Right atrium auricular region (tissue), 2 donors: Measurements from ENCODE around the gene SULF2. TPM values are rescaled to one million over a fixed set of nuclear protein-coding genes. Genes with fewer than 3 reads are reported as not detected.
A peak's percentile ranks its signal among the peaks of the same experiment; 100 is the strongest.

ENCODE experiments used
- DNase-seq: peaks from one replicate; pipeline ENCODE4 v3.0.0-alpha.2; 2019; ENCODE audit warnings: low spot score
- H3K27ac ChIP-seq, 2 donors: fragments of 200-600 bp; sonication (generic); 1 replicate in 1 of 2; 2 replicates in 1 of 2; pipeline ENCODE4 v1.5.1; 2016 to 2019
- H3K27me3 ChIP-seq, 2 donors: fragments of 200-600 bp; sonication (generic); one replicate each; pipeline versions ENCODE4 v1.5.1 to v1.6.0; 2017 to 2019
- H3K36me3 ChIP-seq: fragments of 200-600 bp; sonication (generic); one replicate; pipeline ENCODE4 v1.5.1; 2016
- H3K4me1 ChIP-seq, 2 donors: fragments of 200-600 bp; sonication (generic); one replicate each; pipeline versions ENCODE4 v1.5.1 to v1.6.0; 2017 to 2019
- H3K4me3 ChIP-seq, 2 donors: fragments of 200-600 bp; sonication (generic); 1 replicate in 1 of 2; 2 replicates in 1 of 2; pipeline ENCODE4 v1.5.1; 2017 to 2019; ENCODE audit warnings: mild to moderate bottlenecking in 1 of 2, moderate library complexity in 1 of 2
- H3K9me3 ChIP-seq, 2 donors: fragments of 200-600 bp; sonication (generic); one replicate each; pipeline ENCODE4 v1.5.1; 2019
- total RNA-seq, 2 donors: library from RNA; depleted of rRNA; stranded (reverse); fragments of >200 nt; gene quantifications; one replicate each; pipeline ENCODE4 v1.1.0, GENCODE V29; 2016
- TF ChIP-seq, protein P1 (sequence below), 2 donors: fragments of 200-600 bp; sonication (generic); IDR thresholded peaks; one replicate each; pipeline ENCODE4 v1.5.1; 2019; ENCODE audit warnings: antibody characterized with exemption in 2 of 2

The SULF2 gene
- total RNA-seq, 2 donors from 2014 or later: 33.7 to 57.8 TPM

DNA sequence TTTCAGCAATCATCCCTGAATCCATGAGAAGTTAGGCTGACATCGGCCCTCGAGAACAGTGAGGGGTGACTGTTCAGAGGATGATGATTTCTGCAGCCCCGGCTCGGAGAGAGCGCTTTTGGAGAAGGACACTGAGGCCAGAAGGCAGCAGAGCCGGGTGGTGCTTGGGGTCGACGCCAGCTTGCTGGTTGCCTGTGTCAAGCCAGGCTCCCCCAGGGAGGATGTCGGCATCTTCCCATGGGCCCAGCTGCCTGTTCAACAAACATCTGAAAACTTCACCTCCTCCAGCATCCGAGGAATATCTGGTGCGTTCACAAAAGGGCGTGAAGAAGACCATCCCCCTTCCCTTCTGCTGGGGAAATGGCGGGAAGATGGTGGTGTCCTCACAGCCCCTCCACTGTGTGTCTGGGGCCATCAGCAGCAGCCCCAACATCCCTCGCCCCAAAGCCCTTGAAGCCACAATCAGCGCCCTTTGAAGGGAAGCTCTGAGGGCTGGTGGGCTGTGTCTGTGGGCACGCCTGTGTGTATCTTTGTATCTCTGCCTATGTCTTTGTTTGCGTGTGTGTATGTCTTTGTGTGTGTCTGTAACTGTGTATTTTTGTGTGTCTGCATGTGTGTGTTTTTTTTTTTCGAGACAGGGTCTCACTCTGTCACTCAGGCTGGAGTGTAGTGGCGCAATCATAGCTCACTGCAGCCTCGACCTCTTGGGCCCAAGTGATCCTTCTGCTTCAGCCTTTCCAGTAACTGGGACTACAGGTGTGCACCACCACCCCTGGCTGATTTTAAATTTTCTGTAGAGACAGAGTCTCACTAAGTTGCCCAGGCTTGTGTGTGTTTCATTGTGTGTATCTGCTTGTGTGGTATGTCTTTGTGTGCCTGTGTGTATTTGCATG is 97.9 kb downstream of the SULF2 start:
- TF ChIP-seq, protein P1, sequence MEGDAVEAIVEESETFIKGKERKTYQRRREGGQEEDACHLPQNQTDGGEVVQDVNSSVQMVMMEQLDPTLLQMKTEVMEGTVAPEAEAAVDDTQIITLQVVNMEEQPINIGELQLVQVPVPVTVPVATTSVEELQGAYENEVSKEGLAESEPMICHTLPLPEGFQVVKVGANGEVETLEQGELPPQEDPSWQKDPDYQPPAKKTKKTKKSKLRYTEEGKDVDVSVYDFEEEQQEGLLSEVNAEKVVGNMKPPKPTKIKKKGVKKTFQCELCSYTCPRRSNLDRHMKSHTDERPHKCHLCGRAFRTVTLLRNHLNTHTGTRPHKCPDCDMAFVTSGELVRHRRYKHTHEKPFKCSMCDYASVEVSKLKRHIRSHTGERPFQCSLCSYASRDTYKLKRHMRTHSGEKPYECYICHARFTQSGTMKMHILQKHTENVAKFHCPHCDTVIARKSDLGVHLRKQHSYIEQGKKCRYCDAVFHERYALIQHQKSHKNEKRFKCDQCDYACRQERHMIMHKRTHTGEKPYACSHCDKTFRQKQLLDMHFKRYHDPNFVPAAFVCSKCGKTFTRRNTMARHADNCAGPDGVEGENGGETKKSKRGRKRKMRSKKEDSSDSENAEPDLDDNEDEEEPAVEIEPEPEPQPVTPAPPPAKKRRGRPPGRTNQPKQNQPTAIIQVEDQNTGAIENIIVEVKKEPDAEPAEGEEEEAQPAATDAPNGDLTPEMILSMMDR (IDR thresholded peaks at IDR 0.05): no peak
- DNase-seq: no peak
- Histone ChIP-seq H3K4me3 (no peak overlapping the region), H3K27me3 (no peaks in the 10 kb centered on the region), H3K4me1 (peaks cover 0 to 5% of the 10 kb centered on the region in 2 donors), H3K27ac (no peak overlapping the region), H3K36me3 (no peaks in the 10 kb centered on the region), H3K9me3 (peaks cover 9 to 31% of the 10 kb centered on the region in 2 donors)

DNA sequence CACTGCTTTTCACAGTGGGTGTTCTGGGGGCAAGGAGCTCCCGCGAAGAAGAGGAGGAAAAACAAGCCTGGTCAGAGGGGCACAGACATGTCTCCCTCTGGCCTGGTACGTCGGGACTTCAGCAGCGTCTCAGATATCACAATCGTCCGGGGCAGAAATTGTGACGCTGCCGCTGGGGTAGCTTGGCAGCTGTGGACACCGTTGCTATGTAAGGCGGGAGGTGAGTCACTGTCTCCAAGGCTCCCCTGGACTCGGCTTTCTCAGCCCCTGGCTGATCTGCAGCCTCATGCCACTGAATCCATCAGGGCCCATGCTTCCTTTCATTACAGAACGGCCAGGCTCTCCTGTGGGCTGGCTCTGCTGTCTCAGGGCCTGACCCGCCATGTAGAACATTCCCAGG is 98.7 kb downstream of the SULF2 start:
- no peak for DNase-seq
- no peak overlapping the region for H3K27ac ChIP-seq
- H3K4me1 ChIP-seq: peaks cover 0 to 13% of the 10 kb centered on the region in 2 donors
- peaks cover 2 to 24% of the 10 kb centered on the region in 2 donors for H3K9me3 ChIP-seq
- H3K4me3 ChIP-seq: no peak overlapping the region
- TF ChIP-seq, protein P1 (IDR thresholded peaks at IDR 0.05): no peak
- no peaks in the 10 kb centered on the region for H3K27me3 ChIP-seq
- no peaks in the 10 kb centered on the region for H3K36me3 ChIP-seq

DNA sequence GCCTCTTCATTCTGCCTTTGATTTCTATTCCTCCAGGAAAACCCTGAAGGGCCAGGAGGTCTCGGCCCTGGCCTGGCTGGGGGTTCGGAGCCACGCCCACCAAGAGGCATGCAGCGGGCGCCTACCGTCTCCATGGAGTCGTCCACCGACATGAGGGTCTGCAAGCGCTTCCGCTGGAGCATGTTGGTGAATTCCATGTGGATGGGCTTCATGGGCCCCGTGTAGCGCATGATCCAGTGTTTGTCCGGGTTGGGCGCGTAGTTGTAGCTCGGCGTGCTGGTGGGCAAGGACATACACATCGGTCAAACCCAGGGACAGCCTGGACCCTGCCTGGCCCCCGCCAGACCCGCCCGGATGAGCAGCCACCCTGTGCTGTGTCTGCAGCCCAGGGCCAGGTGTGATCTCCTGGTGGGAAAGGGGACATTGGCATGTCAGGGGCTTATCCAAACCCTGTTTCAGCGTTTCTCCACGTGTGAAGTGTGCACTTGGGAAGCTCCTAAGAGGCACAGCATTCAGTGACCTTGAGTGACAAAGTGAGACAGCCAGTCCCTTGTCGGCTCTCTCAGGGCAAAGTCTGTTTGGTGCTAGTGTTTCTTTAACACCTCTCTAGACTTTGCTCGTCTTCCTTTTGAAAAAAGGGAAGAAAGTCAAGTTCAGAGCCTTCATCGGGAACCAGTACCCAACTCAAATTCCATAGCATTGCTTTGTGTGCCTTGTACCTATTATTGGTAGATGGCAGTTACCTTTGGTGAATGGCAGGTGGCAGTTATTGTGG is 100.8 kb downstream of the SULF2 start:
- no peak overlapping the region for H3K4me3 ChIP-seq
- no peak for DNase-seq
- H3K9me3 ChIP-seq: peaks cover 0 to 3% of the 10 kb centered on the region in 2 donors
- H3K27ac ChIP-seq: no peak overlapping the region
- H3K4me1 ChIP-seq: peaks cover 0 to 18% of the 10 kb centered on the region in 2 donors
- no peaks in the 10 kb centered on the region for H3K36me3 ChIP-seq
- TF ChIP-seq, protein P1 (IDR thresholded peaks at IDR 0.05): no peak
- no peaks in the 10 kb centered on the region for H3K27me3 ChIP-seq

DNA sequence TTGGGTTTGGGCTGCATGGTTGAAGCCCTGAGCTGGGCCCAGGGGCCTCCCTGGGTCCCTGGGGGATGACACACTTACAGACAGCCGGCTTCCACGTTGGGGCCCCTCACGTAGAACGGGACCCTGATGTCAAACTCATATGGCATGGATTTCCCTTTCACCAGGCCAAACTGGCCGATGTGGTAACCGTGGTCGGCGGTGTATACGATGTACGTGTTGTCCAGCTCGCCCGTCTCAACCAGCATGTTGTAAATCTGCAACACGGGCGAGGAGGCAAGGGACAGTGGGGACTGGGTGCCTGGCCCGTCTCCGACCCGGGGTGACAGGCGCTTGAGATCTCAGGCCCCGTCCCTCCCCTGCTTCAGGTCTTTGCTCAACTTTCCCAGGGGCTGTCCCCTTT is 102.4 kb downstream of the SULF2 start:
- peaks cover 0 to 18% of the 10 kb centered on the region in 2 donors for H3K4me1 ChIP-seq
- no peaks in the 10 kb centered on the region for H3K27me3 ChIP-seq
- H3K27ac ChIP-seq: no peak overlapping the region
- DNase-seq: no peak
- H3K9me3 ChIP-seq: no peaks in the 10 kb centered on the region
- H3K4me3 ChIP-seq: no peak overlapping the region
- H3K36me3 ChIP-seq: no peaks in the 10 kb centered on the region
- TF ChIP-seq, protein P1 (IDR thresholded peaks at IDR 0.05): no peak

DNA sequence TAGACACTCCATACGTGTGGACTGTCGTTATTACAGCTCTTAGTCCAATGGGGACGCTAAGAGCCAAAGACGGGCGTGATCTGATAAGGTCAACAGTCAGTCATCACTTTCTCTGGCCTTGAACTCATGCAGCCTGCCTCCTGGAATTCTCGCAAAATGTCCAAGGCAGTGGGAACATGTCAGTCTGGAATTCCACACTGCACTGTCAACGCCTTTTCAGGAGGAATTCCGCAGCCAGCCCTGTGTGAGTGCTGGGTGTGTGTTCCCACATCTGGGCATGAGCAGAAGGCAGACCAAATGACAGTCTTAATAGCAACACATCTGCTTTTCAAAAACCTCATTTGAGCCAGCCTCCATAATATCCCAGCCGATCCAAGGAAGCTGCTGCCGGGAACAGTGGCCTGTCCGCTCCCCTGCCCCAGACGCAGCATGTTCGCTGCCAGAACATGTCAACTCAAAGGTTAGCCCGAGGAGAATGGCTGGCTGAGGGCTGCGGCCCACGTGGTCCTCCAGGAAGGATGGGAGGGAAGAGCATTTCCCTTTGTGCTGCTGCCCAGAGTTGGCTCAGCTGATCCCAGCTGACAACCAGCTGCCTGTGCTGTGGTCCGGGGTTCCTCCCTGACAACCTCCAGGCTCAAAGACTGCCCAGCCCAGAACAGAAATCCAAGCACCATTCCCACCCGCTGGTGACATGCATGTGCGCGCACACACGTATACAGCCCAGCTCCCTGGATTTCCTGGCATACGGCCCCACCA is 103.1 kb downstream of the SULF2 start:
- TF ChIP-seq, protein P1 (IDR thresholded peaks at IDR 0.05): no peak
- Histone ChIP-seq H3K27me3 (no peaks in the 10 kb centered on the region), H3K4me1 (peaks cover 0 to 18% of the 10 kb centered on the region in 2 donors), H3K27ac (no peak overlapping the region), H3K36me3 (no peaks in the 10 kb centered on the region), H3K4me3 (no peak overlapping the region), H3K9me3 (no peaks in the 10 kb centered on the region)
- peak; percentile 79 for DNase-seq
